ENCODE data around the gene CCDC110.
"Not testable (repeated sequence)": the region's sequence is repeated elsewhere in the genome, so short reads cannot be mapped to it uniquely, and the experiment has no call there.

Gene CCDC110

GRCh38 chr4:185471235-185472102 lies at the start of gene CCDC110:
CCDC110 (minus strand) TSS chr4:185471733; CDS start chr4:185471683, 50 bp downstream.
- no peak within 1 kb of the TSS; the same call in 1 of the 2 replicates for H3K27ac ChIP-seq
- peak within 1 kb of the TSS; percentile 85 for H3K4me3 ChIP-seq
- H3K9me3 ChIP-seq: 0 out of 2 replicates have a peak, but pooled peaks cover 4% of the 10 kb centered on the region
- TF ChIP-seq Cebpa-rat (IDR thresholded peaks at IDR 0.05): no peak
- peaks cover 18% of the 10 kb centered on the region for H3K4me1 ChIP-seq
- no peaks in the 10 kb centered on the region for H3K36me3 ChIP-seq
- peaks cover 6% of the 10 kb centered on the region; the same call in 1 of the 2 replicates for H3K27me3 ChIP-seq
- H3K4me2 ChIP-seq: peak within 1 kb of the TSS; percentile 100
- H3K9ac ChIP-seq: peak within 1 kb of the TSS; percentile 72
- no peaks in the 10 kb centered on the region for H4K20me1 ChIP-seq

GRCh38 chr4:185520119-185520518 lies 48.6 kb upstream of the CCDC110 start:
- no peak overlapping the region for H3K4me2 ChIP-seq
- no peak for TF ChIP-seq Cebpa-rat (IDR thresholded peaks at IDR 0.05)
- H4K20me1 ChIP-seq: no peaks in the 10 kb centered on the region
- no peaks in the 10 kb centered on the region for H3K36me3 ChIP-seq
- H3K9me3 ChIP-seq: no peaks in the 10 kb centered on the region
- H3K4me3 ChIP-seq: no peak overlapping the region
- H3K27me3 ChIP-seq: no peaks in the 10 kb centered on the region
- no peaks in the 10 kb centered on the region for H3K4me1 ChIP-seq
- H3K27ac ChIP-seq: no peak overlapping the region
- H3K9ac ChIP-seq: no peak overlapping the region

- Histone ChIP-seq H3K36me3 (no peaks in the 10 kb centered on the region), H3K27ac (no peak overlapping the region), H3K9me3 (peaks cover 7% of the 10 kb centered on the region; the same call in 1 of the 2 replicates), H3K27me3 (peaks cover 4% of the 10 kb centered on the region; the same call in 1 of the 2 replicates), H3K9ac (no peak overlapping the region), H3K4me1 (peaks cover 14% of the 10 kb centered on the region), H3K4me2 (no peak overlapping the region), H4K20me1 (0 out of 2 replicates have a peak, but pooled peaks cover 6% of the 10 kb centered on the region), H3K4me3 (no peak overlapping the region)
- TF ChIP-seq Cebpa-rat (IDR thresholded peaks at IDR 0.05): no peak
These were observed 47.0 kb upstream of the CCDC110 start for GRCh38 chr4:185518494-185518893.

GRCh38 chr4:185518069-185518468 lies 46.5 kb upstream of the CCDC110 start:
- H3K27ac ChIP-seq: no peak overlapping the region
- H3K4me2 ChIP-seq: no peak overlapping the region
- no peak for TF ChIP-seq Cebpa-rat (IDR thresholded peaks at IDR 0.05)
- peaks cover 18% of the 10 kb centered on the region for H3K4me1 ChIP-seq
- no peak overlapping the region for H3K4me3 ChIP-seq
- peaks cover 7% of the 10 kb centered on the region; the same call in 1 of the 2 replicates for H3K9me3 ChIP-seq
- no peaks in the 10 kb centered on the region for H3K36me3 ChIP-seq
- H4K20me1 ChIP-seq: peaks cover 9% of the 10 kb centered on the region
- peaks cover 5% of the 10 kb centered on the region; the same call in 1 of the 2 replicates for H3K27me3 ChIP-seq
- H3K9ac ChIP-seq: no peak overlapping the region

- no peak overlapping the region for H3K4me3 ChIP-seq
- TF ChIP-seq Cebpa-rat (IDR thresholded peaks at IDR 0.05): no peak
- H3K27me3 ChIP-seq: peaks cover 12% of the 10 kb centered on the region; the same call in 1 of the 2 replicates
- H3K9ac ChIP-seq: no peak overlapping the region
- H3K36me3 ChIP-seq: no peaks in the 10 kb centered on the region
- H3K4me1 ChIP-seq: peaks cover 44% of the 10 kb centered on the region
- H4K20me1 ChIP-seq: peaks cover 14% of the 10 kb centered on the region
- H3K4me2 ChIP-seq: no peak overlapping the region
- peaks cover 7% of the 10 kb centered on the region; the same call in 1 of the 2 replicates for H3K9me3 ChIP-seq
- no peak overlapping the region for H3K27ac ChIP-seq
These were observed 43.7 kb upstream of the CCDC110 start for GRCh38 chr4:185515248-185515647.

- no peak for TF ChIP-seq Cebpa-rat (IDR thresholded peaks at IDR 0.05)
- H3K4me3 ChIP-seq: no peak overlapping the region
- H3K4me2 ChIP-seq: peak overlapping the region; percentile 88
These were observed 42.7 kb upstream of the CCDC110 start for GRCh38 chr4:185514182-185514697.

GRCh38 chr4:185513489-185514181 lies 42.1 kb upstream of the CCDC110 start:
- Histone ChIP-seq H3K4me3 (peak overlapping the region; percentile 45; the same call in 1 of the 2 replicates), H3K27ac (peak overlapping the region; percentile 43; the same call in 1 of the 2 replicates), H3K4me1 (peaks cover 44% of the 10 kb centered on the region), H4K20me1 (peaks cover 14% of the 10 kb centered on the region), H3K9me3 (peaks cover 7% of the 10 kb centered on the region; the same call in 1 of the 2 replicates), H3K36me3 (no peaks in the 10 kb centered on the region), H3K9ac (no peak overlapping the region), H3K27me3 (peaks cover 12% of the 10 kb centered on the region; the same call in 1 of the 2 replicates), H3K4me2 (peak overlapping the region; percentile 88)
- peak; percentile 88 for TF ChIP-seq Cebpa-rat (IDR thresholded peaks at IDR 0.05)

More at GRCh38 chr4:185514182-185514697, 42.7 kb upstream of the CCDC110 start:
- H3K9ac ChIP-seq: no peak overlapping the region
- peaks cover 14% of the 10 kb centered on the region for H4K20me1 ChIP-seq
- no peaks in the 10 kb centered on the region for H3K36me3 ChIP-seq
- H3K27ac ChIP-seq: peak overlapping the region; percentile 43; the same call in 1 of the 2 replicates
- H3K27me3 ChIP-seq: peaks cover 12% of the 10 kb centered on the region; the same call in 1 of the 2 replicates
- peaks cover 44% of the 10 kb centered on the region for H3K4me1 ChIP-seq
- peaks cover 7% of the 10 kb centered on the region; the same call in 1 of the 2 replicates for H3K9me3 ChIP-seq

- H3K4me1 ChIP-seq: peaks cover 44% of the 10 kb centered on the region
- peaks cover 14% of the 10 kb centered on the region for H4K20me1 ChIP-seq
- no peaks in the 10 kb centered on the region for H3K36me3 ChIP-seq
- peak overlapping the region; percentile 88 for H3K4me2 ChIP-seq
- peaks cover 7% of the 10 kb centered on the region; the same call in 1 of the 2 replicates for H3K9me3 ChIP-seq
- TF ChIP-seq Cebpa-rat (IDR thresholded peaks at IDR 0.05): no peak
- no peak overlapping the region for H3K4me3 ChIP-seq
- H3K27me3 ChIP-seq: peaks cover 12% of the 10 kb centered on the region; the same call in 1 of the 2 replicates
- no peak overlapping the region for H3K27ac ChIP-seq
- no peak overlapping the region for H3K9ac ChIP-seq
These were observed 41.0 kb upstream of the CCDC110 start for GRCh38 chr4:185512516-185512915.

GRCh38 chr4:185511243-185511642 lies 39.7 kb upstream of the CCDC110 start:
- H3K27ac ChIP-seq, H3K9ac ChIP-seq, H3K4me3 ChIP-seq, H3K36me3 ChIP-seq, H3K9me3 ChIP-seq: not testable (repeated sequence)
- TF ChIP-seq Cebpa-rat (IDR thresholded peaks at IDR 0.05): peak; percentile 73; the same call in 1 of the 2 replicates
- Histone ChIP-seq H4K20me1 (peaks cover 14% of the 10 kb centered on the region), H3K4me1 (peaks cover 44% of the 10 kb centered on the region), H3K27me3 (peaks cover 12% of the 10 kb centered on the region; the same call in 1 of the 2 replicates), H3K4me2 (peak overlapping the region; percentile 88)

Measured in BLaER1 (cell line).